Spleen (tissue), 11 donors: ENCODE measurements around the gene SOWAHA. TPM values are rescaled to one million over a fixed set of nuclear protein-coding genes. Genes with fewer than 3 reads are reported as not detected.

ENCODE experiments used
- DNase-seq: peaks from one replicate; pipeline ENCODE4 v3.0.0-alpha.2; 2020
- H3K27ac ChIP-seq, 8 donors: fragments of 200-600 bp; sonication (generic) in 7 of 8; 1 replicate in 4 of 8; 2 replicates in 4 of 8; pipeline versions ENCODE4 v1.5.0 to v1.8.0; 2016 to 2021; ENCODE audit warnings: inconsistent platforms in 4 of 8, mild to moderate bottlenecking in 4 of 8, moderate library complexity in 1 of 8
- H3K27me3 ChIP-seq, 7 donors: fragments of 200-600 bp; sonication (generic) in 6 of 7; replicated peaks in 1 of 7; 1 replicate in 4 of 7; 2 replicates in 3 of 7; pipeline versions ENCODE4 v1.5.0 to v1.8.0; 2016 to 2021; ENCODE audit warnings: inconsistent platforms in 3 of 7, mild to moderate bottlenecking in 1 of 7
- H3K36me3 ChIP-seq, 6 donors: fragments of 200-600 bp; sonication (generic) in 5 of 6; 1 replicate in 4 of 6; 2 replicates in 2 of 6; pipeline versions ENCODE4 v1.5.0 to v1.8.0; 2016 to 2021; ENCODE audit warnings: inconsistent platforms in 2 of 6
- H3K4me1 ChIP-seq, 6 donors: fragments of 200-600 bp; sonication (generic) in 5 of 6; 1 replicate in 3 of 6; 2 replicates in 3 of 6; pipeline versions ENCODE4 v1.5.0 to v1.8.0; 2016 to 2021; ENCODE audit warnings: inconsistent platforms in 3 of 6
- H3K4me3 ChIP-seq, 8 donors: fragments of 200-600 bp; sonication (generic) in 7 of 8; 1 replicate in 4 of 8; 2 replicates in 4 of 8; pipeline versions ENCODE4 v1.5.0 to v1.8.0; 2016 to 2021; ENCODE audit warnings: inconsistent platforms in 4 of 8, mild to moderate bottlenecking in 4 of 8, moderate library complexity in 2 of 8
- H3K9me3 ChIP-seq, 8 donors: fragments of 200-600 bp; sonication (generic) in 7 of 8; 1 replicate in 4 of 8; 2 replicates in 4 of 8; pipeline versions ENCODE4 v1.5.0 to v1.8.0; 2016 to 2021; ENCODE audit warnings: inconsistent platforms in 4 of 8
- CTCF ChIP-seq, 11 experiments: fragments of 200-600 bp in 7 of 11; fragments of 450-650 bp in 4 of 11; sonication (generic) in 4 of 11; IDR thresholded peaks in 8 of 11; conservative IDR thresholded peaks in 3 of 11; 1 replicate in 7 of 11; 2 replicates in 4 of 11; pipeline versions ENCODE4 v1.4.0 to v1.8.0; 2016 to 2021; ENCODE audit warnings: antibody characterized with exemption in 11 of 11, inconsistent platforms in 4 of 11, mild to moderate bottlenecking in 1 of 11
- POLR2A ChIP-seq, 3 donors: fragments of 450-650 bp; IDR thresholded peaks; one replicate each; pipeline ENCODE4 v1.5.1; 2017; ENCODE audit warnings: antibody characterized with exemption in 3 of 3, mild to moderate bottlenecking in 1 of 3
- POLR2AphosphoS5 ChIP-seq, 3 donors: sonication (generic); formaldehyde crosslinking; IDR thresholded peaks; one replicate each; pipeline ENCODE4 v1.5.1; 2017; ENCODE audit warnings: antibody characterized with exemption in 3 of 3
- WGBS, 5 donors: extraction: QIAGEN DNeasy Blood & Tissue Kit in 3 of 5; methylation state at CpG; one replicate each; pipeline versions ENCODE4 v1.1.5 to v1.1.7; 2013 to 2018; 5-methylcytosine and 5-hydroxymethylcytosine counted together
- intact Hi-C: fragments of 100-400 bp; cut with DNase I; formaldehyde crosslinking; loops from one replicate; pipeline ENCODE4 v1.15.0; 2023; ENCODE audit warnings: low total_unique reads
- polyA plus RNA-seq, 3 donors: library from polyadenylated mRNA; stranded (reverse); fragments of 200-250 nt; gene quantifications; one replicate each; pipeline ENCODE4 v1.2.1, GENCODE V29; 2013
- total RNA-seq, 7 donors: library from RNA; depleted of rRNA in 3 of 7; stranded (reverse); fragments of >200 nt in 3 of 7; fragmentation: NEBNext Ultra II Directional in 4 of 7; extraction: Animal tissue kit (Norgen Biotek cat#: 25700) in 4 of 7; gene quantifications; one replicate each; pipeline versions ENCODE4 v1.1.0 to v1.2.1, GENCODE V29; 2016 to 2021
- donor health status: healthy with polysubstance abuse.
- donor health status: DM: no; HTN: no; CAD: no; lungs with moderate emphysema.
- donor health status: DM: no; HTN: no; CAD: no.
- donor health status: Bipolar disorder and iron deficiency.
- donor health status: healthy.
- donor health status: DM: no; HTN: no; CAD: no.
- donor health status: DM: yes; HTN: yes; CAD: no.

SOWAHA gene
- total and polyA plus RNA-seq, 10 donors, result 0.03 to 0.56 (median 0.24) TPM; not detected in 7

GRCh38 chr5:132778129-132778528 lies 35.0 kb upstream of the SOWAHA start:
- Histone ChIP-seq H3K4me3 (peak overlapping the region in 4 of 8 donors; percentile 71 to 94 (median 74)), H3K27ac (peak overlapping the region in 2 of 8 donors; percentile 69 to 81), H3K9me3 (no peaks in the 10 kb centered on the region), H3K36me3 (no peaks in the 10 kb centered on the region), H3K27me3 (peaks cover 0 to 56% (median 11%) of the 10 kb centered on the region in 7 donors), H3K4me1 (peaks cover 0 to 47% (median 31%) of the 10 kb centered on the region in 6 donors)
- 54 to 87% (median 67%) methylated on average over 4 of the region's 4 CpGs for WGBS, 5 donors
- intact Hi-C loops, result no loop called here
- no peak for TF ChIP-seq POLR2AphosphoS5 (IDR thresholded peaks at IDR 0.05)
- TF ChIP-seq POLR2A (IDR thresholded peaks at IDR 0.05), result no peak
- DNase-seq, result no peak

DNA sequence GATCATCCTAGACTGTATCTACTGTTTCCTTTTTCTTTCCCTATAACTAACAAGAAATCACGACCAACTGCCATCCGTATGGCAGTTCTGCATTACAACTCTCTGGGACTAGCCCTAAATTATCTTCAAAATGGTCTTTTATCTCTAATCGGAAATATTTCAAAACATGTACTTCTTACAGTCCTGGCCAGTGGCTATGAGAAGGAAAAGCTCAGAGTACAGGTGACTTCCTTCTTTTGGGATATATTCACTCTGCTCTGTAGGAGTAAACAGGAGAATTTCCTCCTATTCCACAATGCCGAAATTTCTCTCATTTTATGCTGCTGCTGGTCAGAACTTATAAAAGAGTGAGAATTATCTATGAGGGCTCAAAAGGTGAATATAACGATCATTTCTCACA lies 34.2 kb upstream of the SOWAHA start:
- TF ChIP-seq CTCF (IDR thresholded peaks at IDR 0.05 in 8 of 11, conservative IDR thresholded peaks at IDR 0.05 in 3 of 11) (no peak), POLR2A (IDR thresholded peaks at IDR 0.05) (no peak), POLR2AphosphoS5 (IDR thresholded peaks at IDR 0.05) (no peak)
- Histone ChIP-seq H3K9me3 (no peaks in the 10 kb centered on the region), H3K27me3 (peaks cover 0 to 63% (median 14%) of the 10 kb centered on the region in 7 donors), H3K27ac (no peak overlapping the region), H3K4me3 (no peak overlapping the region), H3K36me3 (no peaks in the 10 kb centered on the region), H3K4me1 (peaks cover 0 to 47% (median 30%) of the 10 kb centered on the region in 6 donors)
- intact Hi-C loops, result no loop called here
- WGBS, 5 donors, result 75 to 90% (median 83%) methylated on average over 5 of the region's 5 CpGs
- DNase-seq, result no peak

- WGBS, 5 donors, result 92 to 99% (median 95%) methylated on average over 3 of the region's 3 CpGs
- H3K9me3 ChIP-seq, result no peaks in the 10 kb centered on the region
- DNase-seq, result no peak
- H3K27ac ChIP-seq, result no peak overlapping the region
- TF ChIP-seq CTCF (IDR thresholded peaks at IDR 0.05 in 8 of 11, conservative IDR thresholded peaks at IDR 0.05 in 3 of 11) (no peak), POLR2AphosphoS5 (IDR thresholded peaks at IDR 0.05) (no peak), POLR2A (IDR thresholded peaks at IDR 0.05) (no peak)
- intact Hi-C loops, result no loop called here
- peaks cover 0 to 37% (median 28%) of the 10 kb centered on the region in 6 donors for H3K4me1 ChIP-seq
- no peaks in the 10 kb centered on the region for H3K36me3 ChIP-seq
- H3K27me3 ChIP-seq, result peaks cover 0 to 72% (median 20%) of the 10 kb centered on the region in 7 donors
- no peak overlapping the region for H3K4me3 ChIP-seq
Observed at GRCh38 chr5:132779961-132780360, 33.1 kb upstream of the SOWAHA start.

GRCh38 chr5:132780577-132780976 lies 32.5 kb upstream of the SOWAHA start:
- H3K9me3 ChIP-seq, result no peaks in the 10 kb centered on the region
- H3K27ac ChIP-seq, result no peak overlapping the region
- H3K27me3 ChIP-seq, result peaks cover 0 to 76% (median 20%) of the 10 kb centered on the region in 7 donors
- H3K4me3 ChIP-seq, result no peak overlapping the region
- intact Hi-C loops, result no loop called here
- WGBS, 5 donors, result 65 to 85% (median 75%) methylated on average over 1 of the region's 1 CpG
- H3K36me3 ChIP-seq, result no peaks in the 10 kb centered on the region
- DNase-seq, result no peak
- TF ChIP-seq CTCF (IDR thresholded peaks at IDR 0.05 in 8 of 11, conservative IDR thresholded peaks at IDR 0.05 in 3 of 11) (no peak), POLR2A (IDR thresholded peaks at IDR 0.05) (no peak), POLR2AphosphoS5 (IDR thresholded peaks at IDR 0.05) (no peak)
- H3K4me1 ChIP-seq, result peaks cover 0 to 31% (median 25%) of the 10 kb centered on the region in 6 donors
